H1 (cell line): Measurements from ENCODE around the gene KLF13. TPM values are rescaled to one million over a fixed set of nuclear protein-coding genes. Genes with fewer than 3 reads are reported as not detected.
A peak's percentile ranks its signal among the peaks of the same experiment; 100 is the strongest.

ENCODE experiments used
- CTCF ChIA-PET: fragments of 300-600 bp; sonication (Branson Sonifier 250); formaldehyde crosslinking; loops from one replicate; lab custom pipeline; 2021; ENCODE audit not compliant: partially characterized antibody; lab: Charles Lee
- POLR2A ChIA-PET: fragments of 300-600 bp; sonication (Branson Sonifier 250); formaldehyde crosslinking; loops from one replicate; lab custom pipeline; 2021; ENCODE audit warnings: inconsistent platforms; ENCODE audit not compliant: partially characterized antibody; lab: Charles Lee
- DNase-seq, 2 experiments: peaks; one replicate each; pipeline versions ENCODE4 v3.0.0 to v3.0.0-alpha.2; 2010 to 2022; ENCODE audit warnings: low spot score in 2 of 2, low read depth in 1 of 2, mixed read lengths in 1 of 2
- FAIRE-seq: peaks from 2 replicates; lab custom pipeline; 2011; peaks lifted over from hg19 to GRCh38; lab: Jason Lieb, UNC
- H2AFZ ChIP-seq: 2 replicates; pipeline ENCODE4 v1.8.1; 2012; ENCODE audit warnings: low read length, inconsistent platforms
- H2AK5ac ChIP-seq: 2 replicates; pipeline ENCODE4 v1.6.1; 2013; ENCODE audit warnings: low read depth, low read length
- H2BK120ac ChIP-seq: replicated peaks from 2 replicates; pipeline ENCODE3; 2013; ENCODE audit warnings: low read depth, low read length, inconsistent platforms
- H2BK12ac ChIP-seq: 2 replicates; pipeline ENCODE4 v1.6.1; 2013; ENCODE audit warnings: low read depth, low read length
- H2BK15ac ChIP-seq: 2 replicates; pipeline ENCODE4 v1.6.1; 2013; ENCODE audit warnings: low read length
- H2BK20ac ChIP-seq: 2 replicates; pipeline ENCODE4 v1.6.1; 2013; ENCODE audit warnings: low read length
- H2BK5ac ChIP-seq: 2 replicates; pipeline ENCODE4 v1.6.1; 2013; ENCODE audit warnings: low read depth, low read length
- H3K14ac ChIP-seq: 2 replicates; pipeline ENCODE4 v1.6.1; 2013; ENCODE audit warnings: inconsistent platforms; ENCODE audit not compliant: insufficient read length
- H3K18ac ChIP-seq: 2 replicates; pipeline ENCODE4 v1.6.1; 2013; ENCODE audit warnings: low read length; ENCODE audit errors: extremely low read depth
- H3K23ac ChIP-seq: 2 replicates; pipeline ENCODE4 v1.6.1; 2013; ENCODE audit warnings: inconsistent platforms; ENCODE audit not compliant: insufficient read length
- H3K23me2 ChIP-seq: 2 replicates; pipeline ENCODE4 v1.6.1; 2013; ENCODE audit warnings: low read depth, low read length
- H3K27ac ChIP-seq: 2 replicates; pipeline ENCODE4 v1.6.1; 2011; ENCODE audit warnings: low read depth, low read length, inconsistent platforms
- H3K27me3 ChIP-seq, 4 experiments: replicated peaks in 1 of 4; 1 replicate in 1 of 4; 2 replicates in 3 of 4; pipeline versions ENCODE4 v1.6.1 to v1.8.1; 2011 to 2013; ENCODE audit warnings: low read length in 3 of 4, mild to moderate bottlenecking in 3 of 4, inconsistent platforms in 2 of 4, mixed read lengths in 2 of 4, moderate library complexity in 1 of 4; ENCODE audit not compliant: control insufficient read depth in 3 of 4, insufficient read depth in 3 of 4; ENCODE audit errors: extremely low read depth in 1 of 4
- H3K36me3 ChIP-seq, 4 experiments: 2 replicates each; pipeline versions ENCODE4 v1.6.1 to v1.8.1; 2011 to 2013; ENCODE audit warnings: mild to moderate bottlenecking in 4 of 4, low read length in 3 of 4, moderate library complexity in 2 of 4, control low read depth in 1 of 4, inconsistent platforms in 1 of 4; ENCODE audit not compliant: insufficient read depth in 4 of 4, control insufficient read depth in 2 of 4
- H3K4ac ChIP-seq: replicated peaks from 2 replicates; pipeline ENCODE3; 2013; ENCODE audit warnings: low read length, low read depth, mixed read lengths, inconsistent platforms; ENCODE audit not compliant: insufficient read length
- H3K4me1 ChIP-seq, 4 experiments: replicated peaks in 1 of 4; 1 replicate in 1 of 4; 2 replicates in 3 of 4; pipeline versions ENCODE4 v1.6.1 to v1.8.1; 2011 to 2013; ENCODE audit warnings: low read length in 3 of 4, inconsistent platforms in 2 of 4, mixed read lengths in 1 of 4; ENCODE audit not compliant: insufficient read depth in 4 of 4, control insufficient read depth in 3 of 4
- H3K4me2 ChIP-seq, 2 experiments: 2 replicates each; pipeline versions ENCODE4 v1.6.1 to v1.8.1; 2011 to 2013; ENCODE audit warnings: low read depth in 2 of 2, low read length in 2 of 2, control low read depth in 1 of 2, inconsistent platforms in 1 of 2, mild to moderate bottlenecking in 1 of 2; ENCODE audit not compliant: insufficient read depth in 1 of 2
- H3K4me3 ChIP-seq, 4 experiments: fragments of 200-600, 300-600 bp in 1 of 4; sonication (generic), shearing (Covaris generic), sonication (Bioruptor Twin) in 1 of 4; 2 replicates each; pipeline versions ENCODE4 v1.5.1 to v1.8.1; 2011 to 2016; ENCODE audit warnings: low read length in 4 of 4, low read depth in 3 of 4, control low read depth in 2 of 4, inconsistent platforms in 2 of 4, mild to moderate bottlenecking in 2 of 4, mixed read lengths in 1 of 4, moderate library complexity in 1 of 4; ENCODE audit not compliant: insufficient read depth in 2 of 4; ENCODE audit errors: extremely low read depth in 1 of 4
- H3K56ac ChIP-seq: replicated peaks from 2 replicates; pipeline ENCODE3; 2013; ENCODE audit warnings: low read depth, mild to moderate bottlenecking, mixed read lengths, low read length, inconsistent platforms; ENCODE audit not compliant: insufficient read length
- H3K79me1 ChIP-seq: 2 replicates; pipeline ENCODE4 v1.6.1; 2013; ENCODE audit warnings: low read depth, low read length, control low read depth
- H3K79me2 ChIP-seq, 2 experiments: 2 replicates each; pipeline versions ENCODE4 v1.6.1 to v1.8.1; 2012 to 2013; ENCODE audit warnings: low read length in 2 of 2, mild to moderate bottlenecking in 2 of 2, inconsistent platforms in 1 of 2; ENCODE audit not compliant: insufficient read depth in 2 of 2, control insufficient read depth in 1 of 2
- H3K9ac ChIP-seq, 4 experiments: replicated peaks in 1 of 4; 1 replicate in 1 of 4; 2 replicates in 3 of 4; pipeline versions ENCODE4 v1.6.1 to v1.8.1; 2011 to 2013; ENCODE audit warnings: low read depth in 3 of 4, low read length in 3 of 4, control low read depth in 2 of 4, mild to moderate bottlenecking in 2 of 4, moderate library complexity in 2 of 4, inconsistent platforms in 1 of 4; ENCODE audit errors: extremely low read depth in 1 of 4
- H3K9me3 ChIP-seq, 2 experiments: 2 replicates each; pipeline versions ENCODE4 v1.6.1 to v1.8.1; 2012 to 2013; ENCODE audit warnings: mild to moderate bottlenecking in 2 of 2, moderate library complexity in 2 of 2, control low read depth in 1 of 2, inconsistent platforms in 1 of 2, low read depth in 1 of 2, low read length in 1 of 2, mixed read lengths in 1 of 2; ENCODE audit not compliant: insufficient read depth in 2 of 2
- H4K20me1 ChIP-seq, 2 experiments: replicated peaks in 1 of 2; 2 replicates each; pipeline versions ENCODE3 to v1.8.1; 2011 to 2013; ENCODE audit warnings: inconsistent platforms in 2 of 2, low read length in 2 of 2, mild to moderate bottlenecking in 1 of 2; ENCODE audit not compliant: insufficient read depth in 2 of 2, control insufficient read depth in 1 of 2
- H4K5ac ChIP-seq: 2 replicates; pipeline ENCODE4 v1.6.1; 2013; ENCODE audit warnings: low read length, low read depth, mixed read lengths, inconsistent platforms; ENCODE audit not compliant: insufficient read length
- H4K8ac ChIP-seq: 2 replicates; pipeline ENCODE4 v1.8.0; 2013; ENCODE audit warnings: mild to moderate bottlenecking, moderate library complexity, low read length, inconsistent platforms; ENCODE audit not compliant: insufficient read depth; ENCODE audit errors: extremely low read depth
- H4K91ac ChIP-seq: replicated peaks from 2 replicates; pipeline ENCODE3; 2013; ENCODE audit warnings: low read length, mixed read lengths, inconsistent platforms; ENCODE audit not compliant: insufficient read length
- CEBPB ChIP-seq: IDR thresholded peaks from 2 replicates; pipeline ENCODE4 v1.6.1; 2012; ENCODE audit warnings: low read depth, low read length
- E2F6 ChIP-seq: IDR thresholded peaks from 2 replicates; pipeline ENCODE4 v1.6.1; 2012; ENCODE audit warnings: inconsistent platforms
- JUND ChIP-seq: IDR thresholded peaks from 2 replicates; pipeline ENCODE4 v1.6.1; 2011; ENCODE audit warnings: mild to moderate bottlenecking, improper control_type of control experiment, low read length
- NRF1 ChIP-seq: IDR thresholded peaks from 2 replicates; pipeline ENCODE4 v1.6.1; 2011; ENCODE audit warnings: mild to moderate bottlenecking, low read depth, low read length, improper control_type of control experiment
- RAD21 ChIP-seq, 2 experiments: IDR thresholded peaks in 1 of 2; conservative IDR thresholded peaks in 1 of 2; 2 replicates each; pipeline ENCODE4 v1.6.1; 2011; ENCODE audit warnings: low read depth in 2 of 2, low read length in 2 of 2, improper control_type of control experiment in 1 of 2, inconsistent platforms in 1 of 2, mild to moderate bottlenecking in 1 of 2, moderate library complexity in 1 of 2
- SIN3A ChIP-seq, 2 experiments: IDR thresholded peaks in 1 of 2; conservative IDR thresholded peaks in 1 of 2; 2 replicates each; pipeline ENCODE4 v1.6.1; 2011 to 2012; ENCODE audit warnings: low read length in 2 of 2, improper control_type of control experiment in 1 of 2, low read depth in 1 of 2, mild to moderate bottlenecking in 1 of 2
- SIRT6 ChIP-seq: IDR thresholded peaks from one replicate; pipeline ENCODE4 v1.7.1; 2012; ENCODE audit warnings: low read length, inconsistent platforms
- SIX5 ChIP-seq: IDR thresholded peaks from 2 replicates; pipeline ENCODE4 v1.6.1; 2011; ENCODE audit warnings: mild to moderate bottlenecking, low read depth, low read length
- TBP ChIP-seq: IDR thresholded peaks from 2 replicates; pipeline ENCODE4 v1.6.1; 2011; ENCODE audit warnings: low read depth, low read length, improper control_type of control experiment
- WGBS, 2 experiments: shearing (Covaris generic) in 1 of 2; methylation state at CpG; one replicate each; pipeline versions ENCODE4 v1.1.6 to v1.1.7; 2013 to 2015; ENCODE audit warnings: low lambda C conversion rate in 2 of 2, mixed read lengths in 2 of 2, inconsistent platforms in 1 of 2, low coverage in 1 of 2, missing lambda C conversion rate in 1 of 2; ENCODE audit not compliant: insufficient replicate concordance in 2 of 2, insufficient coverage in 1 of 2, insufficient read length in 1 of 2; ENCODE audit errors: extremely low coverage in 1 of 2, missing lambda C conversion rate in 1 of 2; 5-methylcytosine and 5-hydroxymethylcytosine counted together
- polyA plus RNA-seq, 7 experiments: library from polyadenylated mRNA; depleted of rRNA in 3 of 7; stranded (reverse) in 5 of 7; unstranded in 2 of 7; fragments of >200 nt in 5 of 7; fragments of 200-250 nt in 2 of 7; gene quantifications; 1 replicate in 5 of 7; 2 replicates in 1 of 7; 4 replicates in 1 of 7; pipeline versions ENCODE4 v1.2.1 to v1.2.3, GENCODE V29; 2011 to 2013; ENCODE audit warnings: missing spikeins in 2 of 7, mixed read lengths in 2 of 7
- total RNA-seq: library from RNA; stranded (reverse); fragmentation: NEBNext Ultra II Directional; extraction: Animal tissue kit (Norgen Biotek cat#: 25700); gene quantifications from 2 replicates; pipeline ENCODE4 v1.2.1, GENCODE V29; 2021

The KLF13 gene
- total and polyA plus RNA-seq, 2 of the 8 experiments (the other 6 are each of a cell fraction or from before 2014, with no cell fraction given), result 18.3 to 33.4 TPM

GRCh38 chr15:31346367-31347066 is 19.9 kb downstream of the KLF13 start:
- no peak overlapping the region for H3K56ac ChIP-seq
- no peak overlapping the region for H2BK120ac ChIP-seq
- no peak overlapping the region for H2AFZ ChIP-seq
- TF ChIP-seq TBP (no peak), E2F6 (no peak), RAD21 (IDR thresholded peaks at IDR 0.05 in 1 of 2, conservative IDR thresholded peaks at IDR 0.05 in 1 of 2; ENCODE audit: low read depth in 2 of 2, low read length in 2 of 2) (no peak), SIX5 (no peak), JUND (no peak), SIRT6 (no peak), CEBPB (no peak), NRF1 (no peak), SIN3A (conservative IDR thresholded peaks at IDR 0.05 in 1 of 2, IDR thresholded peaks at IDR 0.05 in 1 of 2; ENCODE audit: low read depth in 1 of 2, low read length in 2 of 2) (no peak)
- H2BK5ac ChIP-seq, result 0 out of 2 replicates have a peak overlapping the region, but pooled peaks have one; percentile 35
- WGBS, 2 experiments, result 81% methylated on average over 13 of the region's 14 CpGs; no CpG with 5 or more reads in 1 of the 2 experiments
- H3K79me1 ChIP-seq, result peaks cover 35% of the 10 kb centered on the region
- 0 out of 2 replicates have a peak overlapping the region, but pooled peaks have one; percentile 21 for H2BK20ac ChIP-seq
- no peak overlapping the region for H4K91ac ChIP-seq
- H3K4ac ChIP-seq, result no peak overlapping the region
- H2BK15ac ChIP-seq, result no peak overlapping the region
- no peak overlapping the region for H3K4me2 ChIP-seq
- no peak overlapping the region; the same call in 1 of the 2 replicates for H3K18ac ChIP-seq
- no peak overlapping the region for H3K9ac ChIP-seq
- H3K27ac ChIP-seq, result no peak overlapping the region
- H3K4me3 ChIP-seq, result no peak overlapping the region
- CTCF ChIA-PET, result interaction anchor here (0.6 to 2.2 kb wide), 8 partner anchors 8 to 146 kb away, joined by 3 to 9 read pairs (median 3); no protein-coding TSS in a partner anchor
- H4K8ac ChIP-seq, result no peak overlapping the region
- peaks cover 0 to 50% of the 10 kb centered on the region in 2 experiments; a peak in 3 of 4 replicates for H3K79me2 ChIP-seq
- no peak overlapping the region for H4K5ac ChIP-seq
- H4K20me1 ChIP-seq, result peaks cover 23 to 44% of the 10 kb centered on the region in 2 experiments
- no peaks in the 10 kb centered on the region for H3K27me3 ChIP-seq
- peaks cover 0 to 18% (median 3%) of the 10 kb centered on the region in 4 experiments; a peak in 5 of 7 replicates for H3K4me1 ChIP-seq
- H3K9me3 ChIP-seq, result no peaks in the 10 kb centered on the region
- H3K23me2 ChIP-seq, result no peaks in the 10 kb centered on the region
- H3K14ac ChIP-seq, result no peak overlapping the region
- no peak for FAIRE-seq
- H3K36me3 ChIP-seq, result no peaks in the 10 kb centered on the region
- no peak overlapping the region for H2AK5ac ChIP-seq
- no peak for DNase-seq
- POLR2A ChIA-PET, result no interaction called here
- H2BK12ac ChIP-seq, result no peak overlapping the region
- no peak overlapping the region for H3K23ac ChIP-seq
